ENCODE results near the gene LIN52.

DNA sequence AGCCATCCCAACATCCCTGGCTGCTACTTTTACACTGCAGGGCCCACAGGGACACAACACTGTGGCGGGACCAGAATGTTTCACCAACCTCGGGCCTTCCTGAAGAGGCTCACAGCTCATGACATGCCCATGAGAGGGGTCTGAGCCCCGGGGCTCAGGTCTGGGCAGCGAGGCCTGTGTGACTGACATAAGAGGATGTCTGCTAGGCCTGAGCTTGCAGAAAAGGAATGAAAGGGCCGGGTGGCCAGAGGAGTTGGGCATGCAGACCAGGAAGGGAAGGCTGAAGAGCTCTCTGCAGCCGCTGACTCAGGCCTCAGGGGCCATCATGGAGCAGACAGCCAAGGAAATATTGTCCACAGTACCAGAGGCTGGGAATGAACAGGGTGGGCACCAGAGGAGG is 136.2 kb downstream of the LIN52 start:
- TF ChIP-seq, protein P1, sequence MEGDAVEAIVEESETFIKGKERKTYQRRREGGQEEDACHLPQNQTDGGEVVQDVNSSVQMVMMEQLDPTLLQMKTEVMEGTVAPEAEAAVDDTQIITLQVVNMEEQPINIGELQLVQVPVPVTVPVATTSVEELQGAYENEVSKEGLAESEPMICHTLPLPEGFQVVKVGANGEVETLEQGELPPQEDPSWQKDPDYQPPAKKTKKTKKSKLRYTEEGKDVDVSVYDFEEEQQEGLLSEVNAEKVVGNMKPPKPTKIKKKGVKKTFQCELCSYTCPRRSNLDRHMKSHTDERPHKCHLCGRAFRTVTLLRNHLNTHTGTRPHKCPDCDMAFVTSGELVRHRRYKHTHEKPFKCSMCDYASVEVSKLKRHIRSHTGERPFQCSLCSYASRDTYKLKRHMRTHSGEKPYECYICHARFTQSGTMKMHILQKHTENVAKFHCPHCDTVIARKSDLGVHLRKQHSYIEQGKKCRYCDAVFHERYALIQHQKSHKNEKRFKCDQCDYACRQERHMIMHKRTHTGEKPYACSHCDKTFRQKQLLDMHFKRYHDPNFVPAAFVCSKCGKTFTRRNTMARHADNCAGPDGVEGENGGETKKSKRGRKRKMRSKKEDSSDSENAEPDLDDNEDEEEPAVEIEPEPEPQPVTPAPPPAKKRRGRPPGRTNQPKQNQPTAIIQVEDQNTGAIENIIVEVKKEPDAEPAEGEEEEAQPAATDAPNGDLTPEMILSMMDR (conservative IDR thresholded peaks at IDR 0.05 in 1 of 2, IDR thresholded peaks at IDR 0.05 in 1 of 2; ENCODE audit: extremely low read depth in 1 of 2, insufficient read depth in 1 of 2, low read depth in 1 of 2, low read length in 2 of 2), result no peak
- no peak for TF ChIP-seq EZH2 (IDR thresholded peaks at IDR 0.05; ENCODE audit: borderline replicate concordance, low read length)

Measured in mammary epithelial cell (primary cell).